Loucy (cell line): ENCODE data around the gene DDX4.

Experiments used
- H2AFZ ChIP-seq: fragments of 200-600 bp; sonication (generic); 2 replicates; pipeline ENCODE4 v1.6.0; 2016; ENCODE audit warnings: antibody characterized with exemption, mild to moderate bottlenecking, low read length, moderate library complexity
- H3F3A ChIP-seq: fragments of 200-600 bp; 2 replicates; pipeline ENCODE4 v1.6.0; 2016; ENCODE audit warnings: antibody characterized with exemption, low read depth, mild to moderate bottlenecking
- H3K27me3 ChIP-seq: fragments of 200-600 bp; sonication (generic); 2 replicates; pipeline ENCODE4 v1.6.1; 2014; ENCODE audit warnings: low read length, mild to moderate bottlenecking; ENCODE audit not compliant: insufficient read depth, poor library complexity, severe bottlenecking
- H3K36me3 ChIP-seq: fragments of 200-600 bp; sonication (generic); 2 replicates; pipeline ENCODE4 v1.6.1; 2016; ENCODE audit warnings: low read length; ENCODE audit not compliant: insufficient read depth
- H3K4me1 ChIP-seq: fragments of 200-600 bp; sonication (generic); 2 replicates; pipeline ENCODE4 v1.5.1; 2014; ENCODE audit warnings: low read length, mild to moderate bottlenecking; ENCODE audit not compliant: insufficient read depth, poor library complexity, severe bottlenecking
- H3K4me2 ChIP-seq: fragments of 200-600 bp; sonication (generic); 2 replicates; pipeline ENCODE4 v1.6.0; 2014; ENCODE audit warnings: antibody characterized with exemption, low read length, low read depth, mild to moderate bottlenecking; ENCODE audit not compliant: poor library complexity, severe bottlenecking
- H3K4me3 ChIP-seq: fragments of 200-600 bp; sonication (generic); 2 replicates; pipeline ENCODE4 v1.5.1; 2014; ENCODE audit warnings: low read length, mild to moderate bottlenecking, mixed read lengths; ENCODE audit not compliant: poor library complexity, severe bottlenecking
- H3K79me2 ChIP-seq: fragments of 200-600 bp; sonication (generic); 2 replicates; pipeline ENCODE4 v1.6.1; 2014; ENCODE audit warnings: low read length; ENCODE audit not compliant: insufficient read depth
- H3K9ac ChIP-seq: fragments of 200-600 bp; sonication (generic); 2 replicates; pipeline ENCODE4 v1.6.0; 2014; ENCODE audit warnings: mild to moderate bottlenecking, low read depth, low read length, moderate library complexity; ENCODE audit not compliant: poor library complexity, severe bottlenecking
- H3K9me2 ChIP-seq: fragments of 200-600 bp; sonication (generic); replicated peaks from 2 replicates; pipeline ENCODE4 v1.6.1; 2016; ENCODE audit warnings: low read depth, low read length, mixed read lengths
- H3K9me3 ChIP-seq: fragments of 200-600 bp; sonication (generic); 2 replicates; pipeline ENCODE4 v1.6.1; 2014; ENCODE audit warnings: mild to moderate bottlenecking, antibody characterized with exemption, low read length, low read depth; ENCODE audit not compliant: insufficient read depth
- H4K20me1 ChIP-seq: fragments of 200-600 bp; sonication (generic); 2 replicates; pipeline ENCODE4 v1.6.0; 2014; ENCODE audit warnings: antibody characterized with exemption, low read length, mild to moderate bottlenecking; ENCODE audit not compliant: insufficient read depth, poor library complexity, severe bottlenecking
- EZH2phosphoT487 ChIP-seq: fragments of 200-600 bp; IDR thresholded peaks from 2 replicates; pipeline ENCODE4 v1.6.1; 2018; ENCODE audit warnings: antibody characterized with exemption, mild to moderate bottlenecking, moderate library complexity, borderline replicate concordance
- TF ChIP-seq, protein P1 (sequence below): fragments of 200-600 bp; sonication (generic); conservative IDR thresholded peaks from 2 replicates; pipeline ENCODE4 v1.5.1; 2014; ENCODE audit warnings: mild to moderate bottlenecking, antibody characterized with exemption, low read length

The DDX4 gene

GRCh38 chr5:55702598-55703345, 35.1 kb upstream of the DDX4 start:
- peaks cover 3% of the 10 kb centered on the region; the same call in 1 of the 2 replicates for H3K79me2 ChIP-seq
- no peaks in the 10 kb centered on the region for H3K27me3 ChIP-seq
- H3K9me3 ChIP-seq, result no peaks in the 10 kb centered on the region
- TF ChIP-seq, protein P1, sequence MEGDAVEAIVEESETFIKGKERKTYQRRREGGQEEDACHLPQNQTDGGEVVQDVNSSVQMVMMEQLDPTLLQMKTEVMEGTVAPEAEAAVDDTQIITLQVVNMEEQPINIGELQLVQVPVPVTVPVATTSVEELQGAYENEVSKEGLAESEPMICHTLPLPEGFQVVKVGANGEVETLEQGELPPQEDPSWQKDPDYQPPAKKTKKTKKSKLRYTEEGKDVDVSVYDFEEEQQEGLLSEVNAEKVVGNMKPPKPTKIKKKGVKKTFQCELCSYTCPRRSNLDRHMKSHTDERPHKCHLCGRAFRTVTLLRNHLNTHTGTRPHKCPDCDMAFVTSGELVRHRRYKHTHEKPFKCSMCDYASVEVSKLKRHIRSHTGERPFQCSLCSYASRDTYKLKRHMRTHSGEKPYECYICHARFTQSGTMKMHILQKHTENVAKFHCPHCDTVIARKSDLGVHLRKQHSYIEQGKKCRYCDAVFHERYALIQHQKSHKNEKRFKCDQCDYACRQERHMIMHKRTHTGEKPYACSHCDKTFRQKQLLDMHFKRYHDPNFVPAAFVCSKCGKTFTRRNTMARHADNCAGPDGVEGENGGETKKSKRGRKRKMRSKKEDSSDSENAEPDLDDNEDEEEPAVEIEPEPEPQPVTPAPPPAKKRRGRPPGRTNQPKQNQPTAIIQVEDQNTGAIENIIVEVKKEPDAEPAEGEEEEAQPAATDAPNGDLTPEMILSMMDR, result no peak
- no peak for TF ChIP-seq EZH2phosphoT487
- no peak overlapping the region for H2AFZ ChIP-seq
- no peaks in the 10 kb centered on the region for H3F3A ChIP-seq
- H3K4me1 ChIP-seq, result peaks cover 13% of the 10 kb centered on the region
- H3K36me3 ChIP-seq, result no peaks in the 10 kb centered on the region
- H4K20me1 ChIP-seq, result no peaks in the 10 kb centered on the region
- H3K4me3 ChIP-seq, result no peak overlapping the region
- no peak overlapping the region for H3K4me2 ChIP-seq
- no peaks in the 10 kb centered on the region for H3K9me2 ChIP-seq
- H3K9ac ChIP-seq, result no peak overlapping the region

DNA sequence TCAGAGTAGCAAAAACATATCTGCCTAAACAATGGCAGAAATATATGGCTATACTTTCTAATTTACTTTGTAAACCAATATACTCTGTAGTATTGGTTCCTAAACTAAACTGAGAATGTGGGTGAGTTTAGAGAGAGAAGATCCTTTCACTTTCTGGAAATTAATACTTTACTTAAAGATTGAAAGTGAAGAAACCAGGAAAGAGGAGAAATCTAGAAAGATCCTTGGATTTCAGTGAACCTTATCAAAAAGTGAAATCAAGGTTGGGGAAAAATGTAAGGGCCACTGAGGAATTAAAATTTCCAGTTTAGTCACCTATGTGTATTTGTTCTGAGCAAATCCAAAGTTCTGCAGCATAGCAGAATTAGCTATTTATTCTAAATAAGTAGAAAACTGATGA, 31.6 kb upstream of the DDX4 start:
- H2AFZ ChIP-seq, result no peak overlapping the region
- H3K79me2 ChIP-seq, result peaks cover 9% of the 10 kb centered on the region
- H3K4me1 ChIP-seq, result peaks cover 20% of the 10 kb centered on the region
- H3K4me2 ChIP-seq, result no peak overlapping the region
- H4K20me1 ChIP-seq, result no peaks in the 10 kb centered on the region
- H3K9ac ChIP-seq, result peak overlapping the region; percentile 36
- no peaks in the 10 kb centered on the region for H3F3A ChIP-seq
- no peaks in the 10 kb centered on the region for H3K27me3 ChIP-seq
- no peaks in the 10 kb centered on the region for H3K36me3 ChIP-seq
- no peaks in the 10 kb centered on the region for H3K9me2 ChIP-seq
- H3K4me3 ChIP-seq, result no peak overlapping the region
- H3K9me3 ChIP-seq, result no peaks in the 10 kb centered on the region
- TF ChIP-seq, protein P1, result no peak
- no peak for TF ChIP-seq EZH2phosphoT487

GRCh38 chr5:55708732-55709131, 29.1 kb upstream of the DDX4 start:
- Histone ChIP-seq H4K20me1 (no peaks in the 10 kb centered on the region), H3K36me3 (no peaks in the 10 kb centered on the region), H3K79me2 (peaks cover 12% of the 10 kb centered on the region), H3K9ac (no peak overlapping the region), H3K4me3 (no peak overlapping the region), H3F3A (no peaks in the 10 kb centered on the region), H2AFZ (no peak overlapping the region), H3K4me1 (peaks cover 25% of the 10 kb centered on the region), H3K27me3 (no peaks in the 10 kb centered on the region), H3K9me3 (no peaks in the 10 kb centered on the region), H3K9me2 (no peaks in the 10 kb centered on the region), H3K4me2 (peak overlapping the region; percentile 23)
- TF ChIP-seq, protein P1, result no peak
- TF ChIP-seq EZH2phosphoT487, result no peak
